HFF-Myc (cell line): ENCODE measurements around the gene DLGAP1.

Experiments
- DNase-seq: peaks from one replicate; pipeline ENCODE4 v3.0.0-alpha.2; 2011; ENCODE audit warnings: low read depth; ENCODE audit errors: extremely low read depth
- H3K4me3 ChIP-seq: replicated peaks from 2 replicates; pipeline ENCODE4 v1.5.1; 2011; ENCODE audit warnings: low read depth, mild to moderate bottlenecking, control low read depth, low read length
- CTCF ChIP-seq: IDR thresholded peaks from 2 replicates; pipeline ENCODE4 v1.5.1; 2012; ENCODE audit warnings: mild to moderate bottlenecking, low read depth, low read length, control low read depth; ENCODE audit errors: missing control alignments

The DLGAP1 gene

GRCh38 chr18:3931542-3932112, 523.5 kb downstream of the DLGAP1 start:
- no peak for DNase-seq
- TF ChIP-seq CTCF, result no peak
- H3K4me3 ChIP-seq, result no peak overlapping the region

- no peak for TF ChIP-seq CTCF
- no peak overlapping the region for H3K4me3 ChIP-seq
- no peak for DNase-seq
Measured at GRCh38 chr18:3931013-3931315, 524.1 kb downstream of the DLGAP1 start.

- TF ChIP-seq CTCF, result no peak
- H3K4me3 ChIP-seq, result no peak overlapping the region
- no peak for DNase-seq
Measured at GRCh38 chr18:3930126-3931012, 524.7 kb downstream of the DLGAP1 start.

- no peak for DNase-seq
- H3K4me3 ChIP-seq, result no peak overlapping the region
- no peak for TF ChIP-seq CTCF
Measured at GRCh38 chr18:3924455-3924854, 530.7 kb downstream of the DLGAP1 start.

- no peak for TF ChIP-seq CTCF
- no peak overlapping the region for H3K4me3 ChIP-seq
- DNase-seq, result no peak
Measured at GRCh38 chr18:3923750-3924149, 531.4 kb downstream of the DLGAP1 start.

- DNase-seq, result no peak
- no peak overlapping the region for H3K4me3 ChIP-seq
- TF ChIP-seq CTCF, result no peak
Measured at GRCh38 chr18:3921826-3922225, 533.3 kb downstream of the DLGAP1 start.

- TF ChIP-seq CTCF, result no peak
- no peak for DNase-seq
Measured at GRCh38 chr18:3920832-3921231, 534.3 kb downstream of the DLGAP1 start.

More at GRCh38 chr18:3920832-3921231, 534.3 kb downstream of the DLGAP1 start:
- no peak overlapping the region for H3K4me3 ChIP-seq
